ENCODE results near the gene DLGAP1. TPM values are rescaled to one million over a fixed set of nuclear protein-coding genes. Genes with fewer than 3 reads are reported as not detected.

The DLGAP1 gene
- total RNA-seq, 1 experiment from 2014 or later, result 0.07 TPM

DNA sequence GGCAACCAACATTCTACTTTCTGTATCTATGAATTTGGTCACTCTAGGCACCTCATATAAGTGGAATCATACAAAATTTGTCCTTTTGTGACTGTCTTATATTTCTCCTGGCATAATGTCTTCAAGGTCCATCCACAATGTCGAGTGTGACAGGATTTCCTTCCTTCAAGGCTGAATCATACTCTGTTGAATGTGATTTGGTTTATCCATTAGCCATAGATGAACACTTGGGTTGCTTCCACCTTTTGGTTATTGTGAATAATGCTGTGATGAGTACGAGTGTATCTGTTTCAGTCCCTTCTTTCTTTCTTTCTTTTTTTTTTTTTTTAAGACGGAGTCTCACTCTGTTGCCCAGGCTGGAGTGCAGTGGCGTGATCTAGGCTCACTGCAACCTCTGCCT, 693.8 kb downstream of the DLGAP1 start:
- H3K9me3 ChIP-seq, result peaks cover 14% of the 10 kb centered on the region
- no peaks in the 10 kb centered on the region for H3K4me1 ChIP-seq
- H3K27me3 ChIP-seq (replicated peaks; ENCODE audit: control insufficient read depth, insufficient read depth, low read length), result no peaks in the 10 kb centered on the region
- TF ChIP-seq, protein P1, sequence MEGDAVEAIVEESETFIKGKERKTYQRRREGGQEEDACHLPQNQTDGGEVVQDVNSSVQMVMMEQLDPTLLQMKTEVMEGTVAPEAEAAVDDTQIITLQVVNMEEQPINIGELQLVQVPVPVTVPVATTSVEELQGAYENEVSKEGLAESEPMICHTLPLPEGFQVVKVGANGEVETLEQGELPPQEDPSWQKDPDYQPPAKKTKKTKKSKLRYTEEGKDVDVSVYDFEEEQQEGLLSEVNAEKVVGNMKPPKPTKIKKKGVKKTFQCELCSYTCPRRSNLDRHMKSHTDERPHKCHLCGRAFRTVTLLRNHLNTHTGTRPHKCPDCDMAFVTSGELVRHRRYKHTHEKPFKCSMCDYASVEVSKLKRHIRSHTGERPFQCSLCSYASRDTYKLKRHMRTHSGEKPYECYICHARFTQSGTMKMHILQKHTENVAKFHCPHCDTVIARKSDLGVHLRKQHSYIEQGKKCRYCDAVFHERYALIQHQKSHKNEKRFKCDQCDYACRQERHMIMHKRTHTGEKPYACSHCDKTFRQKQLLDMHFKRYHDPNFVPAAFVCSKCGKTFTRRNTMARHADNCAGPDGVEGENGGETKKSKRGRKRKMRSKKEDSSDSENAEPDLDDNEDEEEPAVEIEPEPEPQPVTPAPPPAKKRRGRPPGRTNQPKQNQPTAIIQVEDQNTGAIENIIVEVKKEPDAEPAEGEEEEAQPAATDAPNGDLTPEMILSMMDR (IDR thresholded peaks at IDR 0.05; ENCODE audit: insufficient read depth in 1 of 2, low read depth in 1 of 2, low read length in 1 of 2, severe bottlenecking in 1 of 2, unreplicated experiment in 1 of 2), result no peak
- Mint-ChIP-seq H3K27ac (ENCODE audit: unreplicated experiment) (no peak overlapping the region), H3K4me1 (ENCODE audit: low read depth, unreplicated experiment) (no peaks in the 10 kb centered on the region), H3K9me3 (ENCODE audit: unreplicated experiment) (peaks cover 16% of the 10 kb centered on the region), H3K36me3 (ENCODE audit: insufficient read depth, unreplicated experiment) (no peaks in the 10 kb centered on the region), H3K27me3 (ENCODE audit: insufficient read depth, unreplicated experiment) (no peaks in the 10 kb centered on the region), H3K4me3 (ENCODE audit: unreplicated experiment) (no peak overlapping the region)
- DNase-seq, result no peak
- no peaks in the 10 kb centered on the region for H3K36me3 ChIP-seq (ENCODE audit: control insufficient read depth, insufficient read depth, low read length)
- BruUV-seq (replicated peaks), result no TSS peak
- H3K4me3 ChIP-seq (ENCODE audit: low read depth, low read length), result no peak overlapping the region
- intact Hi-C loops (cut with micrococcal nuclease; ENCODE audit: unreplicated experiment), result no loop called here
- POLR2A ChIA-PET, result no interaction called here
- CTCF ChIA-PET, result no interaction called here

GRCh38 chr18:3760741-3761140, 694.4 kb downstream of the DLGAP1 start:
- no peak for DNase-seq
- no peak overlapping the region for H3K4me3 Mint-ChIP-seq (ENCODE audit: unreplicated experiment)
- Histone ChIP-seq H3K27me3 (replicated peaks; ENCODE audit: control insufficient read depth, insufficient read depth, low read length) (no peaks in the 10 kb centered on the region), H3K9me3 (peaks cover 9% of the 10 kb centered on the region), H3K36me3 (ENCODE audit: control insufficient read depth, insufficient read depth, low read length) (no peaks in the 10 kb centered on the region), H3K4me1 (no peaks in the 10 kb centered on the region), H3K4me3 (ENCODE audit: low read depth, low read length) (no peak overlapping the region)
- no peaks in the 10 kb centered on the region for H3K4me1 Mint-ChIP-seq (ENCODE audit: low read depth, unreplicated experiment)
- BruUV-seq (replicated peaks), result no TSS peak
- intact Hi-C loops (cut with micrococcal nuclease; ENCODE audit: unreplicated experiment), result no loop called here
- ChIA-PET POLR2A (no interaction called here), CTCF (no interaction called here)
- H3K36me3 Mint-ChIP-seq (ENCODE audit: insufficient read depth, unreplicated experiment), result no peaks in the 10 kb centered on the region
- TF ChIP-seq, protein P1 (IDR thresholded peaks at IDR 0.05; ENCODE audit: insufficient read depth in 1 of 2, low read depth in 1 of 2, low read length in 1 of 2, severe bottlenecking in 1 of 2, unreplicated experiment in 1 of 2), result no peak
- H3K9me3 Mint-ChIP-seq (ENCODE audit: unreplicated experiment), result peaks cover 11% of the 10 kb centered on the region
- H3K27ac Mint-ChIP-seq (ENCODE audit: unreplicated experiment), result no peak overlapping the region
- no peaks in the 10 kb centered on the region for H3K27me3 Mint-ChIP-seq (ENCODE audit: insufficient read depth, unreplicated experiment)

DNA sequence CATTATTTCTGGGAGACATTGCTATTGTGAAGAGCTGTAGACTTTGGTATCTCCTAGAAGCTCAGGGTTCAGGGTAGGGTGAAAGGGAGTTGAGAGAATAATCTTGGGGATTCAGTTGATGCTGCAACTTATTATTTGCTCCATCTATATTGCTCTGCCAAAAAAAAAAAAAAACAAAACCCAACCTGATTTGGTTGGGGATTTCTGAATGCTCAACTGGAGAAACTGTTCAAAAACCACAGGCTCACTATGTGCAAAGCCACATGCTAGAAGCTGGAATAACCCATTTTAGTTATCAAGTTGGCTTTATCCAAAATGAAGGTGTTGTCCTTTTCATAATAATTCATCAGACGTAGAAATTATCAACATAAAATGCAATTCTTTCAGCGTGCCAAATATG, 696.0 kb downstream of the DLGAP1 start:
- no peak overlapping the region for H3K27ac Mint-ChIP-seq (ENCODE audit: unreplicated experiment)
- H3K27me3 Mint-ChIP-seq (ENCODE audit: insufficient read depth, unreplicated experiment), result no peaks in the 10 kb centered on the region
- Histone ChIP-seq H3K9me3 (peaks cover 8% of the 10 kb centered on the region; the same call in 1 of the 2 replicates), H3K4me3 (ENCODE audit: low read depth, low read length) (no peak overlapping the region), H3K27me3 (replicated peaks; ENCODE audit: control insufficient read depth, insufficient read depth, low read length) (no peaks in the 10 kb centered on the region), H3K4me1 (no peaks in the 10 kb centered on the region), H3K36me3 (ENCODE audit: control insufficient read depth, insufficient read depth, low read length) (no peaks in the 10 kb centered on the region)
- intact Hi-C loops (cut with micrococcal nuclease; ENCODE audit: unreplicated experiment), result no loop called here
- no TSS peak for BruUV-seq (replicated peaks)
- peaks cover 8% of the 10 kb centered on the region for H3K9me3 Mint-ChIP-seq (ENCODE audit: unreplicated experiment)
- ChIA-PET CTCF (interaction anchor here (1.0 kb wide), 1 partner anchor 12 kb away, joined by 3 read pairs; no protein-coding TSS in a partner anchor), POLR2A (no interaction called here)
- H3K36me3 Mint-ChIP-seq (ENCODE audit: insufficient read depth, unreplicated experiment), result no peaks in the 10 kb centered on the region
- H3K4me3 Mint-ChIP-seq (ENCODE audit: unreplicated experiment), result no peak overlapping the region
- H3K4me1 Mint-ChIP-seq (ENCODE audit: low read depth, unreplicated experiment), result no peaks in the 10 kb centered on the region
- no peak for DNase-seq
- TF ChIP-seq, protein P1 (IDR thresholded peaks at IDR 0.05; ENCODE audit: insufficient read depth in 1 of 2, low read depth in 1 of 2, low read length in 1 of 2, severe bottlenecking in 1 of 2, unreplicated experiment in 1 of 2), result no peak

Measured in Caco-2 (cell line).